ENCODE results near the gene FBXL20.
"Not testable (repeated sequence)": the region's sequence is repeated elsewhere in the genome, so short reads cannot be mapped to it uniquely, and the experiment has no call there.

The FBXL20 gene

DNA sequence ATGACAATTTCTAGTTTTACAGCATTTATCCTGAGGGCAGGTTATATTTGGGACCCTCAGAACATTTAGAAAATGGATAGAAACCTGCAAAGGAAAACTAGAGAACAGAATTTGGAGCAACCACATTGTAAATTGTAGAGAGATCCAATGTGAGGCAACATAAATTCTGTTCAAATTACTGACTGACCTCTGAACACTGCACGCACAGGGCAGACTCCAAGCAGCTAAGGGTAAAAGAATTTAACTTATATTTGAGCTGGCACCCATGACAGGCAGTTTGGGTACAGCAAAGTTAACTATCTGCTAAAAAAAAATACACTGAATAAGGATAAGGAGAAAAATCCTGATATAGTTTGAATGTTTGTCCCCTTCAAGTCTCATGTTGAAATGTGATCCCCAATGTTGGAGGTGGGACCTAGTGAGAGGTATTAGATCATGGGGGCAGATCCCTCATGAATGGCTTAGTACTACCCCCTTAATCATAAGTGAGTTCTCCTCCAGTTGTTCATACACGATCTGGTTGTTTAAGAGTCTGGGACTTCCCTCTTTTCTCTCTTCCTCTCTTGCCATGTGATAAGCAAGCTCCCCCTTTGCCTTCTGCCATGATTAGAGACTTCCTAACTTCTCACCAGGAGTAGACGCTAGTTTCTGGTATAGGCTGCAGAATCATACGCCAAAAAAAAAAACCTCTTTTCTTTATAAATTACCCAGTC lies 75.7 kb downstream of the FBXL20 start:
- no peak for DNase-seq

DNA sequence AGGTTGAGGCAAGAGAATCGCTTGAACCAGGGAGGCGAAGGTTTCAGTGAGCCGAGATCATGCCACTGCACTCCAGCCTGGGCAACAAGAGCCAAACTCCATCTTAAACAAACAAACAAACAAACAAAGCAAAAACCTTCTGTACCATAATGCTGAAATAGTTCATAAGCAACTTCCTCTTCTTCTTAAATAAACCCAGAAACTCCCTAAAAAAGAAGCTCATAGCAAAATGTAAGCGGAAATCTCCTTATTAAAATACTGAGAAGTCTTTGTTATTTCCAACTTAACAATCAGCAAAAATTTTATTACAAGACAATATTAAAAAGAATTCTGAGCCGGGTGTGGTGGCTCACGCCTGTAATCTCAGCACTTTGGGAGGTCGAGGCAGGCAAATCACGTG lies 82.8 kb downstream of the FBXL20 start:
- no peak for DNase-seq

DNA sequence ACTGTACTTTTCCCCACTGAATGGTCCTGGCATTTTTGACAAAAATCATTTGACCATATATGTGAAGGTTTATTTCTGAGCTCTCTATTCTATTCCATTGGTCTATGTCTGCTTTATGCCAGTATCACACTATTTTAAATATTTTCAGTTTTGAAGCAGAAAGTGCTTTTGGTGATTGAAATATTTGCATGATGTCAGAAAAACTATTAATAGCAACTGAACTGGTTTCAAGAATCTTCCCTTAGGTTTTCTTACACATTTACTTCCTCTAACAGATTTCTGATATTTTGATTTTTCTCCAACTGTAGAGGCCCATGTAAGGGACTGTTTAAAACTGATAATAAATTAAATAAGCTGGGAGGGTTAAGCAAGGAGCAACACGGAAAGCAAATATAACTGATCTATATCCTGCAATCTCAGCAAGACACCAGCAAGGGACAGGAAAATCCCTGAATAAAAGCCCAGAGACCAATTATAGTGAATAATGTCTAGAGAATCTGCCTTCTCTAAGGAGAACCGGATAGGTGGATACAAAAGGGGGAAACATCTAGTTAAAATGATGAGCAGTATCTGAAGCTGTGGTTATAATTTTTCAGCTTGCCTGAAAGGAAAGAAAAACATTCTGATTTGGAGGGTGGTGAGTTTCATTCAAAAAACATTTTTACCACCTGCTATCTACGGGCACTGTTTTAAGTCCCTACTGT lies 94.8 kb downstream of the FBXL20 start:
- peak; percentile 38 for DNase-seq

DNA sequence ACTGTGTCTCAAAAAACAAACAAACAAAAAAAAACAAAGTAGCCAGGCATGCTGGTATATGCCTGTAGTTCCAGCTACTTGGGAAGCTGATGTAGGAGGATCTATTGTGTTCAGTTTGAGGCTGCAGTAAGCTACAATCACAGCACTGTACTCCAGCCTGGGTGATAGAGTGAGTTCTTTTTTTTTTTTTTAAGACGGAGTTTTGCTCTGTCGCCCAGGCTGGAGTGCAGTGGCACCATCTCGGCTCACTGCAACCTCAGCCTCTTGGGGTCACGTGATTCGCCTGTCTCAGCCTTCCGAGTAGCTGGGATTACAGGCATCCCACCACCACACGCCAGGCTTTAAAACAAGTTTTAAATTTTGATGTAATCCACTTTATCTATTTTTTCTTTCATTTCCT lies 95.4 kb downstream of the FBXL20 start:
- no peak for DNase-seq

DNA sequence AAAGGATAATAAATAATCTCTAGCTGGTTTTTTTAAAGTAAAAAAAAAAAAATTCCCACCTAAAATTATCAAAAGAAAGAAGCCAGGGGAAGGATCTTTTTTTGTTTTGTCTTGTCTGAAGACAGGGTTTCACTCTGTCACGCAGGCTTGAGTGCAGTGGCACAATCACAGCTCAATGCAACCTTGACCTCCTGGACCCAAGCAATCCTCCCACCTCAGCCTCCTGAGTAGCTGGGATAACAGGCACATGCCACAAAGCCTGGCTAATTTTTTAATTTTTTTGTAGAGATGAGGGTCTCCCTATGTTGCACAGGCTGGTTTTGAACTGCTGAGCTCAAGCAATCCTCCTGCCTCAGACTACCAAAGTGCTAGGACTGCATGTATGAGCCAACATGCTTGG lies 97.2 kb downstream of the FBXL20 start:
- DNase-seq: no peak

DNA sequence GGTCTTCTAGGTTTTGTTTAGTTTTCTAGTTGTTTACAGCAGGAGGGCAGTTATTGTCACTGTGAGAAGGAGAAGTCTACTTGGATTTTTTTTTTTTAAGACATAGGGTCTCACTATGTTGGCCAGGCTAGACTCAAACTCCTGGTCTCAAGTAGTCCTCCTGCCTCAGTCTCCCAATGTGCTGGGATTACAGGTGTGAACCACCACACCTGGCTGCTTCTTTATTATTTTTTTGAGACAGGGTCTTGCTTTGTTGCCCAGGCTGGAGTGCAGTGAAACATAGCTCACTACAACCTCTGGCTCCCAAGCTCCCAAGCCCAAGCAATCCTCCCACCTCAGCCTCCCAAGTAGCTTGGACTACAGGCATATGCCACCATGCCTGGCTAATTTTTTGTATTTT lies 107.4 kb downstream of the FBXL20 start:
- no peak for DNase-seq

DNA sequence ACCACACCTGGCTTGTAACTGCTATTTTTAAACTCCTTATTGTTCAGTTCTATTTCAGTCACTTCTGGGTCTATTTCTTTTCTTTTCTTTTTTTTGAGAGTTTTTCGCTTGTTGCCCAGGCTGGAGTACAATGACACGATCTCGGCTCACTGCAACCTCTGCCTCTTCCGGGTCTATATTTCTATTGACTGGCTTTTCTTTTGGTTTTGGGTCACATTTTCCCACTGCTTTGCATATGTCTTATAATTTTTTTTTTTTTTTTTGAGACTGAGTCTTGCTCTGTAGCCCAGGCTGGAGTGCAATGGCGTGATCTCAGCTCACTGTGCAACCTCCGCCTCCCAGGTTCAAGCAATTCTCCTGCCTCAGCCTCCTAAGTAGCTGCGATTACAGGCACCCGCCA lies 108.9 kb downstream of the FBXL20 start:
- not testable (repeated sequence) for DNase-seq

DNA sequence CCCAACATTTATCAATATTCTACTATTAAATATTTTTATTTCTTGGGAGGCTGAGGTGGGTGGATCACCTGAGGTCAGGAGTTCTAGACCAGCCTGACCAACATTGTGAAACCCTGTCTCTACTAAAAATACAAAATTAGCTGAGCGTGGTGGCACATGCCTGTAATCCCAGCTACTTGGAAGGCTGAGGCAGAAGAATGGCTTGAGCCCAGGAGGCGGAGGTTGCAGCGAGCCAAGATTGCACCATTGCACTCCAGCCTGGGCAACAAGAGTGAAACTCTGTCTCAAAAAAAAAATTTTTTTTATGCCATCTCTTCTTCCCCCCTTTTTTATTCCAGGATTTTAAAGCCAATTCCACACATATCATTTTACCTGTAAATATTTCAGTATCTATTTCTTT lies 114.9 kb downstream of the FBXL20 start:
- DNase-seq: not testable (repeated sequence)

DNA sequence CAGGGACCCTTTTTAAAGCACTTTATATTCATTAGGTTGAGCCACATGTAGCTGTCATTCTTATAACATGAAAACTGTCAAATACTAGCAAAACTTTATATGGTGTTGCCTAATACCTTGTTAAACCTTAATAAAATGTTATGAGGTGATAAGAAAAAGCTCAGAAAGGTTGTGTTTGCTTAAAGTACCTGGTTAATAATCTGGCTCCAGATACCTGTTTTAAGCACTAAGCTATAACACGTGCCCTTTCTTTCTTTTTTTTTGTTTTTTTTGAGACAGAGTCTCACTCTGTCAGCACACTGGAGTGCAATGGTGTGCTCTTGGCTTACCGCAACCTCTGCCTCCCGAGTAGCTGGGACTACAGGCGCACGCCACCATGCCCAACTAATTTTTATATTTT lies 116.7 kb downstream of the FBXL20 start:
- DNase-seq: no peak

DNA sequence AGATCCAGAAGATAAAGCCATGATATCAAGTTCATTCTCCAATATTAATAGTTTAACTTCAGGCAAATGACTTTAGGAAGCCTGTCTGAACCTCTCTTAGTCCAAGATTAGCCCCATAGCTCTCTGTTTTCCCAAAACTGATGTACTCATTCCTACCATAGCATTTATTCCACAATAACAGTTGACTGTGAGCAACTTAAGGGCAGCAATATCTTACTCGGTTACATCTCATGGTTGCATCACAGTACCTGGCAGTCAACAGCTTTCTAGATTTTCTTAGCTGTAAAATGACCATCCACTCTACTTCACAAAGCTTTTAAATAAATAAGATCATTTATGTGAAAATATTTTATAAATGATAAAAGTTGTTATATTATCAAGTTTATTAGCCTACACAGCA lies 117.5 kb downstream of the FBXL20 start:
- no peak for DNase-seq

DNA sequence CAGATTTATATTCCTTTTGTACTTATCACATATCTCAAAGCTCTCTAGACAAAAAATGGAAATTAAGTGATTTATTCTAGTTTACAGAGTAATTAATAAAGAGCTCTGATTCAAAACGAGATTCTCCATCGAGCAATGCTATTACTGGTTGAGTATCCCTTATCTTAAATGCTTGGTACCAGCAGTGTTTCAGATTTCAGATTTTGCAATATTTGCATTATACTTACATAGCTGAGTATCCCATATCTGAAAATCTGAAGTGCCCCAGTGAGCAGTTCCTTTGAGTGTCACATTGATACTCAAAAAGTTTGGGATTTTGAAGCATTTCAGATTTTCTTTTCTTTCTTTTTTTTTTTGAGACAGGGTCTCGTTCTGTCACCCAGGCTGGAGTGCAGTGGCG lies 118.3 kb downstream of the FBXL20 start:
- DNase-seq: no peak

DNA sequence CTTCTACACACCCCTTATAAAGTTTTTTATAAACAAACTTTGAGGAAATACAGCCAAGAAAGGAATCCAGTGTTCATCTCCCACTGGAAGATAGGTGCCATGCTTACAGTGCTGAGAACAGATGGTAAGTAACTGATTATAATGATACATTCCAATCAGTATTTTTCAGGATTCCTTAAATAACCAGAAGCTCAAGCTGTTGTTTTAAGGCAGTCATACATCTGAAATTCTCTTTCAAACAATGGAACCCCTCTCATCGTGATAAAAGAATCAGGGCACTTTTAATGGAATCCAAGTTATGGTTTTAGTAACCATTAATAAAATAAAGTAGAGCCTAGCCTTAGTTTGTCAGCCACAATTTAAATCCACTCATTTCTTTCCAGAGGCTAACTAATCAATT lies 119.6 kb downstream of the FBXL20 start:
- peak; percentile 49 for DNase-seq

DNA sequence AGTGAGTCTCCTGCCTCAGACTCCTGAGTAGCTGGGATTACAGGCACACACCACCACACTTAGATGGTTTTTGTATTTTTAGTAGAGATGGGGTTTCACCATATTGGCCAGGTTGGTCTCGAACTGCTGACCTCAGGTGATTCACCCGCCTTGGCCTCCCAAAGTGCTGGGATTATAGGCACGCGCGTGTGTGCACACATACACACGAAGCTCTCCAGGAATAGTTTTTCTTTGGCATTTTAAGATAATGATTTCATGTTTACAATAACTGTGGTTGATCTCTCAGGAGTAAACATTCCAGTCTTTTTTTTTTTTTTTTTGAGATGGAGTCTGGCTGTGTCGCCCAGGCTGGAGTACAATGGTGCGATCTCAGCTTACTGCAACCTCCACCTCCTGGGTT lies 123.2 kb downstream of the FBXL20 start:
- DNase-seq: not testable (repeated sequence)

DNA sequence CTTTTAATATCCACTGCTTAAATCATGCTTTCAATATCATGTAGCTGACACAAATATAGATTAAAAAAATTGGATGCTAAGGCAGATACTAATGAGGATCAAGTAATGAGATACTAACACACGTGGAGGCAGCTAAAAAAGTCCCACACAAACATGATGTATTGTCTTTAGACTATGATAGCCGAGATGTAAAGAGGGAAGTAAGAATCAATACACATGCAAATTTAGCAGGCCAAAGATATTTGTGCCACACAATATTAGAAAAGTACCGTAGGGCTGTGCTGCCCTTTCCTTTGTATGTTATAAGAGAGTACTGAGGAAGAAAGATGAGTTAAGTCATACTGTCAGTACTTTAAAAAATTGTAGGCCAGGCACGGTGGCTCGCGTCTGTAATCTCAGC lies 124.3 kb downstream of the FBXL20 start:
- DNase-seq: no peak

DNA sequence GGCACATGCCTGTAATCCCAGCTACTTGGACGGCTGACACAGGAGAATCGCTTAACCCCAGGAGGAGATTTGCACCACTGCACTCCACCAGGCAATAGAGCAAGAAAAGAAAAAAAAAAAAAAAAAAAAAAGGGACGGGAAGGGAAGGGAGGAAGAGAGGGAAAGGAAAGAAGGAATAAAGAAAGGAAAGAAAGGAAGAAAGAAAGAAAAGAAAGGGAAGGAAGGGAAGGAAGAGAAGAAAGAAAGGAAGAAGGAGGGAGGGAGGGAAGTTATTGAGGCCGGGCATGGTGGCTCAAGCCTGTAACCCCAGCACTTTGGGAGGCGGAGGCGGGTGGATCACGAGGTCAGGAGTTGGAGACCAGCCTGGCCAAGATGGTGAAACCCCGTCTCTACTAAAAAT lies 125.3 kb downstream of the FBXL20 start:
- no peak for DNase-seq

DNA sequence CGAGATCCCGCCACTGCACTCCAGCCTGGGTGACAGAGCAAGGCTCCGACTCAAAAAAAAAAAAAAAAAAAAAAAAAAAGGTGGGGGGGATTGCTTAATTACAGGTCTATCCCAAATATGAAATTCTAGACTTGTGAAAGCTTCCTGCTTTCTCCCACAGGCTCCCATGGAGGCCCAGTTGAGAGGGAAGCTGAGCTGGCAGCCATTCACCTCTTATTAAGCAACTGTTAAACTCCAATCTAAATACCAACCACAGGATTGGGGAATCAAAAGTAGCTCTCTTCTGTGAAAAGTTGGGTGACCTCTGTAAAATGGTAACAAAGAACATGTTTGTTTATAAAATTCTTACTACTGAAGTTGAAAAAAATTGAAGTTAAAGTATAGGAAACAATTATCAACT lies 129.9 kb downstream of the FBXL20 start:
- DNase-seq: peak; percentile 27

DNA sequence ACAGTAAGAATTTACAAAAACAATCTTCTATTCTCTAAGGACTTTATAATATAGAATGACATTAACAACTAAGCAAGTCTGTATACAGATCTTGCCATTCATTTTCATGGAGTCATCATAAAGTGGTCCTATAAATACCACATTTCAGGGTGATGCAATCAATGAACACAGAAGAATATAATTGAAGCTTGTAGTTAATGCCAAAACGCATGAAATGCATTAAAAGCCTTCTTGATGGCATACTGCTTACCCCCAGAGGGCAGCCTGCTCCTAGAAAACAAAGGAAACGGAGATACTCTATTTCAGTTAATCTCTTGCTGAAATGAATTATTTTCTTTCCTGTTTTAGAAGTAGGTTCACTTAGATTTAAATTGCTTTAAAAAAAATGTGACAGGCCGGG lies 130.5 kb downstream of the FBXL20 start:
- peak; percentile 87 for DNase-seq

DNA sequence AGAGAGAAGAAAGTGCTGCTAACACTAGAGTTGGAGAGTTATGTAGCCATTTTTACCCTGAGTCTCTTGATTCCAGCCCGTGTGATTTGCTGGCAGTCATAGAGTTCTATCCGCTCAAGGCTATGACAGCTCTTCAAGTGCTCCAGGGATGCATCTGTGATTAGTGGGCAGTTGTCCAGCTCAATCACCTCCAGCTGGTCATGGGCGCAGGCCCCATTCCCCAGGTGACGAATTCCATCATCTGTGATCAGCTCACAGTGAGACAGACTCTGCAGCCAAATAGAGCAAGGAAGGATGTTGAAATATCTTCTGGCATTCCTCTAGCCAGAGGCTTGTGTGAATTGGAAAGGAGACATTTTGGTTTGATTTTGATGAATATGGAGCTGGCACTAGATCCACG lies 137.3 kb downstream of the FBXL20 start:
- DNase-seq: peak; percentile 31

DNA sequence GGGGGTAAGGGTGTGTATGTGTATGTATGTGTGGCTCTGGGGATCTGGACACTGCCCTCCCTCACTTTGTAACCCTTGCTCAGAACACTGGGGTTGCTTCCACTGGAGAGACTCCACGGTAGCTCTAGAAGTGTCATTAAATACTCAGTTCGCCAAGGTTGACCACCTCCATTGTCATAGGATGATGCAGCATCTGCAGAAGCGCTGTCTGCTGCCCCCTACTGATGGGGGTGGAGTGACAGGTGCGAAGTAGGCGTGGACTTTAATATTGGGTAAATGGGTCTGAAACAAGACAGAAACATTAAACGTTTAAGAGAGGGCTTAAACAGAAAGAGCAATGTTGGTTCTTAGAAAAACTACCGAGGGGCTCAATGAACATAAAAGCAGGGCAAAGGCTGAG lies 140.1 kb downstream of the FBXL20 start:
- DNase-seq: no peak

DNA sequence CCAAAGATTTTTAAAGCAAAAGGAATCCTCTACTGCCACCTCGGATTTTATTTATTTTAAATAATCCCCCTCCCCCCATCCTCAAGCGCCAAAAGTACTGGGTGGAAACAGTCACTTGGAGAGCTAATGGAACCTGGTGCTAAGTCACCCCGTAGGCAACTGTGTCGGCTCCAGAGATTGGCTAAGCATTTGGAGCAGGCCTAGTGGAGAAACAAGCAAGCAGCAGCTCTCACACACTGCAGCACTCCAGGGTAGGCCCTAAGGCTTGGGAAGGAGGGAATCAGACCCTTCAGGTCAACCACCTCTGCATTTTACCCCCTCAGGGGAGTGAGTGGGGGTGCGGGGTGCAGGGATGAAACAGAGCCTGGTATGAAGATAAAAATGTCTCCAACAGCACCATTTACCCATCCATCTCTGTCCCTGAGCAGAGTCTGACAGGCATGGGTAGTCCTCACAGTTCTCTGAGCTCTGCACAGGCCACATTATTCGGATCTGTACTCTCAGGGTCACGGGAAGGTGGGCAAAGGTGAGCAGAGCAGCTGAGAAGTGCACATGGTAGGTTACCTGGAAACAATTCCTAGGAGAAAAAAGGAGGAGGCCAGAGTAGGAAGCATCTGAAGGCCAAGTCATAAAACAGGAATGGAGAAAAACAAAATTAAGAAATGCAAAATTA lies 148.5 kb downstream of the FBXL20 start:
- DNase-seq: no peak

DNA sequence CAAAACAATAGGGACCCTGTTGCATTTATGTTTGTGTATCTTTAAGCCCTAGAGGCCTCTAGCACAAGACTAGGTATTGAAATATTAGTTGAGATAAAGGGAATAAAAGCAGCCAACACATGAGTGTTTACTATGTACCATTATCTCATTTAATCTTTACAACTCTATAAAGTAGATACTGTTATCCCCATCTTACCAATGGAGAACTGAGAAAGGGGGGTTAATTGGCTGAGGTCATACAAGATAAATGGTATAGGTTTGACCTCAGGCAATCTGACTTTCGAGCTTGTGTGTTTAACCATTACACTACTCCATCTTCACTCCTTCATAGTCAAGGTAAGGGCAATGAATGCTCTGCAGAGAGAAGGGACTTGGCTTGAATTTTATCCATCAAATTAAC lies 149.4 kb downstream of the FBXL20 start:
- no peak for DNase-seq

DNA sequence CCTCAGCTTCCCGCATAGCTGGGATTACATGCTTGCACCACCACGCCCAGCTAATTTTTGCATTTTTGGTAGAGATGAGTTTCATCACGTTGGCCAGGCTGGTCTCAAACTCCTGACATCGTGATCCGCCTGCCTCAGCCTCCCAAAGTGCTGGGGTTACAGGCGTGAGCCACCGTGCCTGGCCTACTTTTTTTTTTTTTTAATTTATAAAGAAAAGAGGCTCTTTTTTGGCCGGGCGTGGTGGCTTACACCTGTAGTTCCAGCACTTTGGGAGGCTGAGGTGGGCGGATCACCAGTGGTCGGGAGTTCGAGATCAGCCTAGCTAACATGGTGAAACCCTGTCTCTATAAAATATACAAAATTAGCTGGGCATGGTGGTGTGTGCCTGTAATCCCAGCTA lies 151.3 kb downstream of the FBXL20 start:
- not testable (repeated sequence) for DNase-seq

DNA sequence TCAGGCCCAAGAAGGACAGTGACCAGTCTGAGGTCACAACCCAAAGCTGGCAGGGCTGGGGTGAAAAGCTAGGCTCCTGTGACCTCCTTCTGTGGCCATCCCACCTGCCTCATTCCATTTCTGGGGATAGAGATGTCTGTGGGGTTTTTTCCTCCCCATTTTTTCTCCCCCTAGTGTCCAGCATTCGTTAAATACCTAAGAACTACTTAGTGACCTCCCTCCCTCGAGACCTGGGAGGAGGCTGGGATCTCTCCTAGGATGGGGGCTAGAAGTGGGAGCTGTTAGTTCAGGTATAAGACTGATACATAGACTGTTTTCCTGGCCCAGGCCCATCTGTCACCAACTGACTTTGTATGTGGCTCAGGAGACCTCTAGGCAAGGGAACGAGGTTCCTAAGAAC lies 155.2 kb downstream of the FBXL20 start:
- DNase-seq: no peak
